Stimulated activated CD4-positive, alpha-beta T cell treated with anti-CD3 and anti-CD28 coated beads, Interleukin-4, amount 100 ng/mL, for 48 hours (primary cell): ENCODE measurements around the gene LDLRAD3.
"Not testable (repeated sequence)": the region's sequence is repeated elsewhere in the genome, so short reads cannot be mapped to it uniquely, and the experiment has no call there.

Experiments used
- DNase-seq, 2 donors: peaks; one replicate each; pipeline ENCODE4 v3.0.0-alpha.2; 2020; ENCODE audit warnings: low read depth in 2 of 2

LDLRAD3 gene

GRCh38 chr11:36162006-36162882, 218.4 kb downstream of the LDLRAD3 start:
- DNase-seq, result no peak

DNA sequence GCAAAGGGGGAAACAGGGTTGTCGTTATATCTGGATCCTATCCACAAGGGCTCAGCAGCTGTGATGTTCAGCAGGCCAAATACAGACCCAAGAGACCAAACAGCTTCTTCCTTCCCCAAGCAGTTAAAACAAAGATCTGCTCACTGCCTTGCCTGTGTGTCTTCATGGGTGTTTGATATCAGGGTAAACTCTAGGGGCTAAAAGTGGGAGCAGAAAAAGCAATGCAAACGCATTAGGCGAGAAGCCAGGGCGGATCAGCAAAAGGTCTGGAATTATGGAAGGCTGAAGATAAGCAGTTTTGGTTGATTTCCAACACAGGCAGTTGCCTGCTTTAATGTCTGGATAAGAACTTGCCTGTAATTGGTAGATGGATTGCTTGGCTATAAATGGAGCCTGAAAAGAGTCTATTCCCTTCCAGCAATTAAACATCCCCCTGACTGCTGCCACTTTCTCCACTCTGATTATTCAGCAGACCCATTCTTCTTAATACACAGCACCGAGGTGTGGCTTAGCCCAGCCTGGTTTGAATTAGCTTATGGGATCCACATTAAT, 219.1 kb downstream of the LDLRAD3 start:
- no peak for DNase-seq

GRCh38 chr11:36164506-36165250, 220.8 kb downstream of the LDLRAD3 start:
- no peak for DNase-seq

GRCh38 chr11:36165621-36166397, 221.9 kb downstream of the LDLRAD3 start:
- DNase-seq, result no peak

DNA sequence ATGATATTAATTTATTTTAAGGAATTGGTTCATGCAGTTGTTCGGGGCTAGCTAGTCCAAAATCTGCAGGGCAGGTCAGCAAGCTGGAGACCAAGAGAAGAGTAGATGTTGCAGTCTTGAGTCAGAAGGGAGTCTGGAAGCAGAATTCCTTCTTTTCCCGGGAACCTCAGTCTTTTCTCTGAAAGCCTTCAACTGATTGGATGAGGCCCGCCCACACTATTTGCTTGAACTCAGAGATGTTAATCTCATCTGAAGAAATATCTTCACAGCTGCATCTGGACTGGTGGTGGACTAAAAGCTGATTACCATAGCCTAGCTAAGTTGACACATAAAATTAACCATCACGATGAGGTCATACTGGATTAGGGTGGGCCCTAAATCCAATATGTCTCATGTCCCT, 223.2 kb downstream of the LDLRAD3 start:
- no peak for DNase-seq

GRCh38 chr11:36167729-36168128, 223.9 kb downstream of the LDLRAD3 start:
- no peak for DNase-seq

GRCh38 chr11:36177836-36178235, 234.0 kb downstream of the LDLRAD3 start:
- DNase-seq, result no peak

GRCh38 chr11:36186340-36187175, 242.7 kb downstream of the LDLRAD3 start:
- DNase-seq, result no peak

- no peak for DNase-seq
Measured at GRCh38 chr11:36187622-36188021, 243.8 kb downstream of the LDLRAD3 start.

DNA sequence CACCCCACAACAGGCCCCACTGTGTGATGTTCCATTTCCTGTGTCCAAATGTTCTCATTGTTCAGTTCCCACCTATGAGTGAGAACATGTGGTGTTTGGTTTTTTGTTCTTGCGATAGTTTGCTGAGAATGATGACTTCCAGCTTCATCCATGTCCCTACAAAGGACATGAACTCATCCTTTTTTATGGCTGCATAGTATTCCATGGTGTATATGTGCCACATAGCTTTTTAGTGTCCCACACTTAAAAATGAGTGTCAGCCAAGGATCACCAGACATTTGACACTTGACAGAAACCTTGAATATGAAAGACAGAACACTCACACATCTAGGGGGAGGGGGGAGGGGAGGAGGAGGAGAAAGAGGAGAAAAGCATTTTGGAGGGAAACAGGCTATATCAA, 245.9 kb downstream of the LDLRAD3 start:
- not testable (repeated sequence) for DNase-seq

DNA sequence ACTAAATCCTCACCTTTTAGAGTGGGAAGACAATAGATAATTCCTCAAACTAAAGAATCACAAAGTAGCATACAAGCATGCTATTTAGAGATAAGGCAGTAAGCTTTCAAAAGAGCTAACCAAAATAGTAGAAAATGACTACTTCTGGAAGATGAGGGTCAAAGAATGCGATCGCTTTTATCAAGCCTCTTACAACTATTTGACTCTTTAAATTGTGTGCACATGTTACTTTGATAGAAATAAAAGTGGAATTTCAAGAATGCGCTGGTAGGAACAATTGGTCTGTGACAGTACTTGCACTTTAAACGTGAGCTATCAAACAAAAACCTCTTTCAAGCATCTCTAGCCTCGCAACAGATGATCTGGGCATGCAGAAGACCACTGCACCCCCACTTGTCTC, 248.1 kb downstream of the LDLRAD3 start:
- DNase-seq, result no peak

DNA sequence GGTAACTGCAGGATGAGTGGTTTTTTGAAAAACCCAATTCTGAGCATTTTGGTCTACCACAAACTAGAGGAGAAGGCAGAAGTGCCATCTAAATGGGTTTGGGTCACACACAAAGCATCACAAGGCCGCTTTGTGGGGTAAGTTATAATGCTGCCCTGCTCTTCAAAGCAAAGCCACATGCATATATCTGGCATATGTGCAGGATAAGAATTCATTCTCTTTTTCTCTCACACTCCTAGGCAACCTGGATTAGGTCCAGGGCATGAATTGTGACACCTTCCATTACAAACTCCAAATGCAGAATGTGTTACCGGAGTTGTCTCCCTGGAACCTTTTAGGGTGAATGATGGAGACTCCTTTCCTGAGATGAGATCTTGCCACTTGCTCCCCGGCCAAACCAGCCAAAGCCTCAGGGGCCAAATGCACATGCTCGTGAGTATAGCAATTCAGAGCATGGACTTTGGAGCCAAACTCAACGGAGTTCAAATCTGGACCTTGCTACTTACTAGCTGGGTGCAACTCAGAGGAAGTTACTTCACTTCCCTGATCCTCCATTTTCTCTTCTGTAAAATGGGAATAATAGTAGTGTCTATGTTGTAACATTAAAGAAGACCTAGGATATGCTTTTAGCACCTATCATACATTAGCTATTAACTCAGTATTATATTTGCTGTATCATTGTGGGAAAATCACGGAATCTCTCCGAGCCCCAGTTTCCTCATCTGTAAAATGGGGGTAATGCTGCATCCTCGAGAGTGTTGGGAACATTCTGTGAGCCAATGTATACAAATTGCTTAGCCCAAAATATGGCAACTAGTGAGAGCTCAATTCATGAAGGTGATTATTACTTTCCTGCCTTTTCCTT, 248.8 kb downstream of the LDLRAD3 start:
- DNase-seq, result no peak

- no peak for DNase-seq
Measured at GRCh38 chr11:36193290-36193619, 249.4 kb downstream of the LDLRAD3 start.

GRCh38 chr11:36193721-36194120, 249.9 kb downstream of the LDLRAD3 start:
- DNase-seq, result no peak

GRCh38 chr11:36195496-36196354, 251.9 kb downstream of the LDLRAD3 start:
- DNase-seq, result no peak

GRCh38 chr11:36196411-36196998, 252.6 kb downstream of the LDLRAD3 start:
- DNase-seq, result no peak

- no peak for DNase-seq
Measured at GRCh38 chr11:36201411-36201810, 257.5 kb downstream of the LDLRAD3 start.

GRCh38 chr11:36205536-36205935, 261.7 kb downstream of the LDLRAD3 start:
- no peak for DNase-seq

- DNase-seq, result no peak
Measured at GRCh38 chr11:36210529-36210928, 266.7 kb downstream of the LDLRAD3 start.
